ENCODE results near the gene HSPB6. TPM values are rescaled to one million over a fixed set of nuclear protein-coding genes. Genes with fewer than 3 reads are reported as not detected.

HSPB6 gene
- total RNA-seq, 2 donors from 2014 or later, result 35.0 to 117 TPM

GRCh38 chr19:35741203-35741515, 15.7 kb downstream of the HSPB6 start:
- H3K4me3 ChIP-seq, result peak overlapping the region in 1 of 2 donors; percentile 45
- DNase-seq (no peak), ATAC-seq (no peak)
- H3K9me3 ChIP-seq, result no peaks in the 10 kb centered on the region
- TF ChIP-seq CTCF (IDR thresholded peaks at IDR 0.05), result no peak
- TF ChIP-seq POLR2A (IDR thresholded peaks at IDR 0.05), result no peak
- peaks cover 4 to 13% of the 10 kb centered on the region in 2 donors for H3K36me3 ChIP-seq (replicated peaks in 1 of 2; ENCODE audit: insufficient read depth in 1 of 2, low read depth in 2 of 2)
- 1 to 10% methylated on average over 10 to 12 of the region's 12 CpGs for WGBS, 2 donors
- H3K27me3 ChIP-seq, result no peaks in the 10 kb centered on the region
- peak overlapping the region; percentile 81 to 88 (median 84) for H3K27ac ChIP-seq
- intact Hi-C loops (cut with DNase I), result no loop called here
- peaks cover 30% of the 10 kb centered on the region for H3K4me1 ChIP-seq

- H3K27ac ChIP-seq, result peak overlapping the region; percentile 81 to 88 (median 84)
- TF ChIP-seq CTCF (IDR thresholded peaks at IDR 0.05), result peak in 4 of 7 experiments; percentile 16 to 36 (median 34)
- peak; percentile 21 to 78 (median 71) for TF ChIP-seq POLR2A (IDR thresholded peaks at IDR 0.05)
- peak; percentile 98 to 99 (median 99) for DNase-seq
- no peaks in the 10 kb centered on the region for H3K27me3 ChIP-seq
- no peaks in the 10 kb centered on the region for H3K9me3 ChIP-seq
- 0 to 1% methylated on average over 31 to 63 of the region's 63 CpGs for WGBS, 2 donors
- peaks cover 4 to 13% of the 10 kb centered on the region in 2 donors for H3K36me3 ChIP-seq (replicated peaks in 1 of 2; ENCODE audit: insufficient read depth in 1 of 2, low read depth in 2 of 2)
- peak overlapping the region; percentile 26 to 45 for H3K4me3 ChIP-seq
- ATAC-seq, result peak; percentile 85
- intact Hi-C loops (cut with DNase I), result no loop called here
- peaks cover 26% of the 10 kb centered on the region for H3K4me1 ChIP-seq
Measured at GRCh38 chr19:35740423-35741202, 16.2 kb downstream of the HSPB6 start.

- intact Hi-C loops (cut with DNase I), result no loop called here
- WGBS, 2 donors, result 4 to 14% methylated on average over 6 to 16 of the region's 16 CpGs
- H3K36me3 ChIP-seq (replicated peaks in 1 of 2; ENCODE audit: insufficient read depth in 1 of 2, low read depth in 2 of 2), result peaks cover 4 to 15% of the 10 kb centered on the region in 2 donors
- H3K27me3 ChIP-seq, result no peaks in the 10 kb centered on the region
- ATAC-seq (no peak), DNase-seq (no peak)
- H3K9me3 ChIP-seq, result no peaks in the 10 kb centered on the region
- no peak for TF ChIP-seq CTCF (IDR thresholded peaks at IDR 0.05)
- TF ChIP-seq POLR2A (IDR thresholded peaks at IDR 0.05), result no peak
- peak overlapping the region; percentile 59 to 88 (median 83) for H3K27ac ChIP-seq
- H3K4me1 ChIP-seq, result peaks cover 26% of the 10 kb centered on the region
- peak overlapping the region; percentile 6 to 26 for H3K4me3 ChIP-seq
Measured at GRCh38 chr19:35740108-35740422, 16.8 kb downstream of the HSPB6 start.

GRCh38 chr19:35739275-35740107, 17.3 kb downstream of the HSPB6 start:
- Histone ChIP-seq H3K4me1 (peaks cover 23% of the 10 kb centered on the region), H3K9me3 (no peaks in the 10 kb centered on the region), H3K36me3 (replicated peaks in 1 of 2; ENCODE audit: insufficient read depth in 1 of 2, low read depth in 2 of 2) (peaks cover 4 to 15% of the 10 kb centered on the region in 2 donors), H3K27me3 (no peaks in the 10 kb centered on the region), H3K27ac (peak overlapping the region; percentile 59 to 88 (median 83)), H3K4me3 (no peak overlapping the region)
- ATAC-seq (no peak), DNase-seq (no peak)
- intact Hi-C loops (cut with DNase I), result no loop called here
- 60 to 68% methylated on average over 20 to 24 of the region's 29 CpGs for WGBS, 2 donors
- TF ChIP-seq POLR2A (IDR thresholded peaks at IDR 0.05), result peak in 1 of 3 donors; percentile 4
- no peak for TF ChIP-seq CTCF (IDR thresholded peaks at IDR 0.05)
